Measurements from ENCODE around the gene AVPI1. TPM values are rescaled to one million over a fixed set of nuclear protein-coding genes. Genes with fewer than 3 reads are reported as not detected.

The AVPI1 gene
- total and polyA plus RNA-seq, 10 of the 15 experiments (the other 5 are each of a cell fraction or from before 2014, with no cell fraction given) = 0.08 to 1.4 (median 0.84) TPM

- TF ChIP-seq, protein P1, sequence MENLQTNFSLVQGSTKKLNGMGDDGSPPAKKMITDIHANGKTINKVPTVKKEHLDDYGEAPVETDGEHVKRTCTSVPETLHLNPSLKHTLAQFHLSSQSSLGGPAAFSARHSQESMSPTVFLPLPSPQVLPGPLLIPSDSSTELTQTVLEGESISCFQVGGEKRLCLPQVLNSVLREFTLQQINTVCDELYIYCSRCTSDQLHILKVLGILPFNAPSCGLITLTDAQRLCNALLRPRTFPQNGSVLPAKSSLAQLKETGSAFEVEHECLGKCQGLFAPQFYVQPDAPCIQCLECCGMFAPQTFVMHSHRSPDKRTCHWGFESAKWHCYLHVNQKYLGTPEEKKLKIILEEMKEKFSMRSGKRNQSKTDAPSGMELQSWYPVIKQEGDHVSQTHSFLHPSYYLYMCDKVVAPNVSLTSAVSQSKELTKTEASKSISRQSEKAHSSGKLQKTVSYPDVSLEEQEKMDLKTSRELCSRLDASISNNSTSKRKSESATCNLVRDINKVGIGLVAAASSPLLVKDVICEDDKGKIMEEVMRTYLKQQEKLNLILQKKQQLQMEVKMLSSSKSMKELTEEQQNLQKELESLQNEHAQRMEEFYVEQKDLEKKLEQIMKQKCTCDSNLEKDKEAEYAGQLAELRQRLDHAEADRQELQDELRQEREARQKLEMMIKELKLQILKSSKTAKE (IDR thresholded peaks at IDR 0.05; ENCODE audit: low read depth, poor library complexity, severe bottlenecking) = no peak
- TF ChIP-seq TCF7 (IDR thresholded peaks at IDR 0.05; ENCODE audit: borderline replicate concordance) = no peak
- TF ChIP-seq, protein P2, sequence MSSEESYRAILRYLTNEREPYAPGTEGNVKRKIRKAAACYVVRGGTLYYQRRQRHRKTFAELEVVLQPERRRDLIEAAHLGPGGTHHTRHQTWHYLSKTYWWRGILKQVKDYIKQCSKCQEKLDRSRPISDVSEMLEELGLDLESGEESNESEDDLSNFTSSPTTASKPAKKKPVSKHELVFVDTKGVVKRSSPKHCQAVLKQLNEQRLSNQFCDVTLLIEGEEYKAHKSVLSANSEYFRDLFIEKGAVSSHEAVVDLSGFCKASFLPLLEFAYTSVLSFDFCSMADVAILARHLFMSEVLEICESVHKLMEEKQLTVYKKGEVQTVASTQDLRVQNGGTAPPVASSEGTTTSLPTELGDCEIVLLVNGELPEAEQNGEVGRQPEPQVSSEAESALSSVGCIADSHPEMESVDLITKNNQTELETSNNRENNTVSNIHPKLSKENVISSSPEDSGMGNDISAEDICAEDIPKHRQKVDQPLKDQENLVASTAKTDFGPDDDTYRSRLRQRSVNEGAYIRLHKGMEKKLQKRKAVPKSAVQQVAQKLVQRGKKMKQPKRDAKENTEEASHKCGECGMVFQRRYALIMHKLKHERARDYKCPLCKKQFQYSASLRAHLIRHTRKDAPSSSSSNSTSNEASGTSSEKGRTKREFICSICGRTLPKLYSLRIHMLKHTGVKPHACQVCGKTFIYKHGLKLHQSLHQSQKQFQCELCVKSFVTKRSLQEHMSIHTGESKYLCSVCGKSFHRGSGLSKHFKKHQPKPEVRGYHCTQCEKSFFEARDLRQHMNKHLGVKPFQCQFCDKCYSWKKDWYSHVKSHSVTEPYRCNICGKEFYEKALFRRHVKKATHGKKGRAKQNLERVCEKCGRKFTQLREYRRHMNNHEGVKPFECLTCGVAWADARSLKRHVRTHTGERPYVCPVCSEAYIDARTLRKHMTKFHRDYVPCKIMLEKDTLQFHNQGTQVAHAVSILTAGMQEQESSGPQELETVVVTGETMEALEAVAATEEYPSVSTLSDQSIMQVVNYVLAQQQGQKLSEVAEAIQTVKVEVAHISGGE (CRISPR knock-in tag; IDR thresholded peaks at IDR 0.05) = no peak
- TF ChIP-seq NFXL1 (IDR thresholded peaks at IDR 0.05; ENCODE audit: borderline replicate concordance) = no peak
- no peak for TF ChIP-seq NKRF (conservative IDR thresholded peaks at IDR 0.05)
- no peak for TF ChIP-seq STAT3 (IDR thresholded peaks at IDR 0.05; ENCODE audit: low read depth, low read length)
- no peak for TF ChIP-seq SUZ12 (IDR thresholded peaks at IDR 0.05; ENCODE audit: unreplicated experiment)
- TF ChIP-seq SMARCA5 (IDR thresholded peaks at IDR 0.05) = no peak
- TF ChIP-seq NBN (IDR thresholded peaks at IDR 0.05) = no peak
- TF ChIP-seq TCF3 (IDR thresholded peaks at IDR 0.05; ENCODE audit: borderline replicate concordance, insufficient read depth, low read depth, low read length) = no peak
These were observed 39.5 kb downstream of the AVPI1 start (continued) for GRCh38 chr10:97647556-97647955.
